Pons (tissue), 1 donor: Measurements from ENCODE around the gene ANKH.
"Not testable (repeated sequence)": the region's sequence is repeated elsewhere in the genome, so short reads cannot be mapped to it uniquely, and the experiment has no call there.

Source experiments
- DNase-seq: peaks from one replicate; pipeline ENCODE4 v3.0.0-alpha.2; 2016; ENCODE audit warnings: low spot score

ANKH gene

DNA sequence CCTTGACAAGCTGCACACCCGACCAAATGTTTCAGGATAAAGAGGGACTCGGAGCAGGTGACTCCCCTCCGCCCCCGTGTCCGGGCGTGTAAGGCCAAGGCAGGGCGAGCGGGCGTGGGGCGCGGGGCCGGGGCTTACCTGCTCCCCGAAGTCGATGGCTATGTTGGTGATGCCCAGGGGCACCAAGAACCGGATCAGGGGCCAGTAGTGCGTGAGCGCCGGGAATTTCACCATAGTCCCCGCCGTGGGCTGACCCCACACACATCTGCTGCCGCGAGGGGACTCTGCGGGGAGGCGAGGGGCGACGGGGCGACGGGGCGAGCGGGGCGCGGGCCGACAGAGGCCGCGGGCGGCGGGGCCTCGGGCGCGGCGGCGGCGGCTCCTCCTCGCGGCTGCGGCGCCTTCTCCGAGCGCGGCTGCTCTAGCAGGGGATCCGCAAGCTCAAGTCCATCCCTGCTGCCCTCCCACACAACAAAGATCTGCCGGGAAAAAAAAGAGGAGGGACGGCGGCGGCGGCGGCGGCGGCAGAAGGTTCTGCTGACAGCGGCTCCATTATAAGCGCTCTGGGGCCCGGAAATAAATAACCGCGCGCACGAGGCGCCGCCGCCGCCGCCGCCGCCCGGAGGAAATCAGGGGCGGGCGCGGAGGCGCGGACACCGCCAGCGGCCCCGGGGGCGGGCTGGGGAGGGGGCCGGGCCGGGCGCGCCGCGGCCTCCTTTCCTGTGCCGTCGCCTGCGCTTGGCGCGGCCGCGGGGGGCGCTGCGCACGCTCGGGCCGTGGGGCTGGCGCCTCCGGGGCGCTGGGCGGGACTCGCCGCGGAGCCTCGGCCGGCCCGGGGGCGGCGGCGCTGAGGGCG is at the start of gene ANKH:
Gene ANKH, minus strand, starts transcription at position 565 of the 856 bp plus-strand sequence. Its CDS starts 331 bp downstream, at position 234.
- peak; percentile 70 for DNase-seq

DNA sequence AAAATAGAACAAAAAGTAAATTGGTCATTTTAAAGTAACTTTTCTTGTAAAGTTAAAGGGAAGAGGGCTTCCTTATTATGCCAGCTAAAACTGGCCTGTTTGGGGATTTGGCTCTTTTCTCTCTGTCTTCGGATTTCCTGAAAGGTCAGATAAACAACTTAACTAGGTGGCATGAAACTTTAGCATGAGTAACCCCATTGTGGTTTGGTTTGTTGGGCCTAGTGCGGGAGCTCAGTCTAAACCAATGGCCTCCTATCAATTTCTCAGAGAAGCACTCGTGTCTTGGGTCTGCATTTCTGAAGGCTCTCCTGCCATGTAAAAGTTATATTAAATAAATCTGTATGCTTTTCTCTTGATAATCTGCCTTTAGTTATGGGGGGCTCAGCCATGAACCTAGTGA is 48.5 kb upstream of the ANKH start:
- no peak for DNase-seq

DNA sequence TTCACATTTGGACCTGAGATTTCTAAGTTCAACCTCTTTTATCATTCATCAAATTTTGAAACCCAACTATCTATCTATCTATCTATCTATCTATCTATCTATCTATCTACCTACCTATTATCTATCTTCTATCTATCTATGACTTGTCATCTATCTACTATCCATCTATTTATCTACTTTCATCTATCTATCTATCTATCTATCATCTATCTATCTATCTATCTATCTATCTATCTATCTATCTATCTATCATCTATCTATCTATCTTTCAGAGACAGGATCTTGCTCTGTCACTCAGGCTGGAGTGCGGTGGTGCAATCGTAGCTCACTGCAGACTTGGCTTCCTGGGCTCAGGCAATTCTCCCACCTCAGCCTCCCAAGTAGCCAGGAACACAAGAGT is 47.5 kb upstream of the ANKH start:
- DNase-seq, result not testable (repeated sequence)

DNA sequence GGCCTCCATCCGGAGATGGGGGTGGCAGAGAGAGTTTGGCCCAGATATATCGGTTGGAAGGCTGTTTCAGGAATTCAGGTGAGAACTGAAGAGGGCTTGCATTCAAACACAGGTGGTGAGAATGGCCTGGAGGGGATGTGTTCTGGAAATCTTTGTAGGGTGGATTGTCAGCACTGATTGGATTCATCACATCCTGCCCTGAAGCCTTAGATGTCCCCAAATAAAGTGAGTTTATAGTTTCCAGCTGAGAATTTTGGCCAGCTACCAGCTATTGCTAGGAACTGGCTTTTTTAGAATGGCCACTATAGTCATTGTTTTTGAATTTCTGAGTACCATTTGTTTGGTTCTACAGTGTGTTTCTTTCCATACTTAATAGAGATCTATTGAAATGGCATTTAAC is 46.1 kb upstream of the ANKH start:
- no peak for DNase-seq

DNA sequence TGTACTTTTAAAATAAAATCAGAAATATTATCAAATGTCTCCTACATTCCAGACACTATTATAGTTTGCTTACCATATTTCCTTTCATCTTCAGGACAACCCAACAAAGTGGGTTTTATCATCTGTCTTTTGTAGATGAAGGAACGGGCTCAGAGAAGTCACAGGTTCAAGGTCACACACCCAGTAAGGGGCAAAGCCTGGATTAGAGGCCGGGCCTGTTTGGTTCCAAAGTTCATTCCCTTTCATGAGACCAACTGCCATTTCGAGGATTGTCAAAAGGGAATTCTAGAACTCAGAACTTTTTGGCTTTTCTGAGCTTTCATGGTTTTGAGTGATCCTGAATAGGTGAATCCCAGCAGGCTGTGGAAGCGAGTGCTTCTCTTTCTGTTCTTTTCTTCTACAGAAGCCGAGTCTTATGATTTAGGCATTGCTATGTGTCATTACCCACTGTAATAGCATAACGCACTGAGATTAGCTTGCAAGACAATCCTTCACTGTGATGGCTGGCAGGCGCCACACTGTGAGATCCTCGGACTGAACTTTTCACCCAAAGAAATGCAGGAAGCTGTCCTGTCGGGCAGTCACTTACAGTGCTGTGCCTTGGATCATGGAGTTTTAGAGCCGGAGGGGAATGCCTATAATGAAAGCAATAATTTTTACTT is 43.8 kb upstream of the ANKH start:
- no peak for DNase-seq

DNA sequence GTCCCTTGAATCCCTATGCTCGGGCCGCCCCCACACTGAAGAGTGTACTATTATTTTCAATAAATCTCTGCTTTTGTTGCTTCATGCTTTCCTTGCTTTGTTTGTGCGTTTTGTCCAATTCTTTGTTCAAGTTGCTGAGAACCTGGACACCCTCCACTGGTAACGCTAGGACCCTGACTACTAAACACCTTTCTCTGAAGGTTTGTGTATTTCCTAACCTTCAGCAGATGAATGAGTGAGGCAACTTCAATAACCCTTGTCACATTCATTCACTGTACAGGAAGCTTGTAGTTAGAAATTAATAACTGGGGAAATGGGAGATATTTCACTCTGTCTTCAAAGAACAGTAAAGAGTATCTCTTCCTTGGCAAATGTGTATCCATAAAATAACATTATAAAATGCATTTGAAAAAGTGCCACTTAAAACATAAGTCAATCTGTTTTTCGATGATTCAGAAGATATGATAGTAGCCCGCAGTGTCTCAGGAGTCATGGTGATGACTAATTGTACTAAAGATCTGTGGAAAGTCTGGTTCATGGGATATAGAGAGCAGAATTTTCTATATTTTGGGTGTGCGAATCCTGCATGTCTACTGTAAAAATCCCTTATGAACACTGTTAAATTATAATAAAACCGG is 43.2 kb upstream of the ANKH start:
- DNase-seq, result no peak

DNA sequence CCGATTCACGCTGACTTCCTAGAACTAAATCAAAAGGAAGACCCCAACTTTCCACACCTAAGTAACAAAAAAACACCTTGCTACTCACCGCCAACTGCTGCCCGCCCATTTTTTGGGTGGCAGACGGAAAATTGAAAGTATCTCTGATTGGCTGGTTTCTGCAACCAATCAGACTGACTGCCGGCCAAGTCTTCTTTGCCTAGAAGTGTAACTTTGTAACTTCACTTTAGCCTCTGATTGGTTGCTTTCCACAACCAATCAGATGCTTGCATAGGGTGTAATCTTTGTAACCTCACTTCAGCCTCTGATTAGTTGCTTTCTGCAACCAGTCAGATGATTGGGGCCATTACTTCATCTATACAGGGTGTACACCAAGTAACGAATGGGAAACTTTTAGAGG is 42.6 kb upstream of the ANKH start:
- no peak for DNase-seq

DNA sequence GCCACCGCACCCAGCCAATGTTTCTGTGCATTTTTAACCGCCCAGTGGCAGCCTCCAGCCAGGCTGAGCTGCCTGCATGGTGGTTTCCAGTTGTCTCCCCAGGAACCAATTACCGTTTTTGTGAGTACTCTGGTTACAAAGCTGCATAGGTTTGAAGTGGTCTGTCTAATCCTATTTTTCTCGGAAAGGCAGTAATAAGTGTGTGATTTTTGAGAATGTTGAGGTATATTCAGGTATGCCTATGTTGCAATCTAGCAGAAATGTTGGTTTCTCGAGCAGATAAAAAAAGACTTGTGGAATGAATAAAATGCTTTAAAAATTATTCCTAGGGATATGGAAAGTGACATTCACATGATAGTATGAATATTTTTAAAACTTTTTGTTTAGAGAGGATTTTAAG is 41.5 kb upstream of the ANKH start:
- no peak for DNase-seq

DNA sequence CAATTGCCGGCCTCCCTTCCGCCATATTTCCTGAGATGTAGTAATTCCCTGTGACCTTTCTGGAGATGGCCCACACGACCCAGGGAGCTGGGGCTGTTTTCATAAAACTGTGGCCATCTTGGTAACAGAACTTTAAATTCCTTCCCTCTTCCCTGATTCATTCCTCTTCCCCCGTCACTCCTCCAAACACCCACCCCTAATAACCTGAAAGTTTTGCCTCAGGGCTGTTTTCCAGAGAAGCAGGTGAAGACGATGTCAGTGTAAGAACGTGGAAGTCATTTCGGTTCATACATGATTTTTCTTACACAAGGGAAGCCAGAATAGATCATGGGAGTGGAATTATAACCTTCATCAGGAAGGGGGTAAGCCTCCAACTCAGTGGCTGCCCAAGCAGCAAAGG is 40.6 kb upstream of the ANKH start:
- no peak for DNase-seq

DNA sequence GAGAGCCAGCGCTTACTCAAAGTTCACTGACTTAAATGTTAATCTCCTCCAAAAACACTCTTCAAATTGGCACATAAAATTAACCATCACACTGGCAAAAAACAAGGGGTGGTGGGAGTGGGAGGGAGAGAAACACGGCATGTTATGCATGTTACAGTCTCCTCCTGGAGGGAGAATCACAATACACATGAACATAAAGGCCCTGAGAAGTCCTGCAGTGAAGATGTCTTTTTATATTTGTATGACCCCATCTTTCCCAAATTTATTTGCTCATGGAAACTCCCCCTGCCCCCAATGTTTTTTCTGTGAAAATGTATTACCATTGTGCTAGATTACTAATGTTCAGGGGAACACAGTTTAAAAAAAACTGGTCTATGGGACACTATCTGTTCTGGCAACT is 37.8 kb upstream of the ANKH start:
- DNase-seq, result no peak

DNA sequence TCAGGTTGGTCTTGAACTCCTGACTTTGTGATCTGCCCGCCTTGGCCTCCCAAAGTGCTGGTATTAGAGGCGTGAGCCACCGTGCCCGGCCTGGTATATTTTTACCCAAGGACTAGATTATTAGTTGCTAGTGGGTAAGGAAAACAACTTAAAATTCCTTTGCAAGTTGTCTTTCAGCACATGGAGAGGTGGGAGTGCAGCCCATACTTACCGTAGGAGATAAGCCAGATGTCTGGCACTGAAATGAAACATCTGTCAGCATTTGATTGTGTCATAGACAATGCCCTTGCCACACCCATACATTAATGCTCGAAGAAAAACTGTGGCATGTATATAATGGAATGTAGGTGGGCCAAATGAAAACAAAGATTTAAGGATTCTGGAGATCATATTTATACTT is 36.6 kb upstream of the ANKH start:
- DNase-seq, result no peak

DNA sequence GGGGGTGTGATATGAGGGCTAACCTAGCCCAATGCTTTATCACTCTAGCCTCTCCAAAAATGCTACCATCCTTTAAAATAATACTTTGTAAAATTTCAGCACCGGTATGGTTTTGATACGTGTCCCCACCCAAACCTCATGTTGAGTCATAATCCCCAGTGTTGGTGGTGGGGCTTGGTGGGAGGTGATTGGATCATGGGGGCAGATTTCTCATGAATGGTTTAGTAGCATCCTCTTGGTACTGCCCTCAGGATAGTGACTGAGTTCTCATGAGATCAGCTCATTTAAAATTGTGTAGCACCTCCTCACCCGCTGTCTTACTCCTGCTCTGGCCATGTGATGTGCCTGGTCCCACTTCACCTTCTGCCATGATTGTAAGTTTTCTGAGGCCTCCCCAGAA is 35.0 kb upstream of the ANKH start:
- DNase-seq, result no peak

DNA sequence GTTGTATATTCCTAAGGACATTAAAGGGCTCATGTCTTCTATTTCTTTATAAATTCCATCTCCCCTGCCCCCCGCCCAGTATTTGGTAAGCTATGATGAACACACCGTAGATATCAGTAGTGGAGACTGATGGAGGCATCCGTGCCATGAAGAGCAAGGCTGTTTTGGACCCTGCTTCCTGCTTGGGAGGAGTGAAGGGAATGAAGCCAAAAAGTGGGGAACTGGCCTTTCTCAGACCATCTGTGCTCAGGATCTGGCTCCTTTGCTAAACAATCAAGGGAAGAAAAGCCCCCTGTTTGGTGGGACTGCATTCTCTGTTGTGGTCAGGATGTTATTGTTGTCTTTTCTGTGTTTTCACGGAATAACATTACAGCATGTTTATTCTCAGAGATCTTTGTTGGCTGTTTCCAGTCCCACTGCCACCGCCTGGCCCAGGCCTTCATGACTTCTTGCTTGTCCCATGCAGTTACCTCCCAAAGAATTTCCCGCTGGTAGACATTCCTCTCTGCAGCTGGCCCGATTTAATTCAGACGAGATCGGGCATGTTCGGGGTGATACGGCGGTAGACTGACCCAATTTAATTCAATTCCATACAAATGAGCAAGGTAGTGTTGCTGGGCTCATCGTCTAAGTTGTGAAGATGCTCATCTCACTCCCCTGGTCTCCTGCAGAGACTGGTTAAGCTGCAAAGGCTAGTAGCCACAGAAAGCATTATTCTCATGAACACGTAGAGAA is 31.4 kb upstream of the ANKH start:
- DNase-seq, result no peak

DNA sequence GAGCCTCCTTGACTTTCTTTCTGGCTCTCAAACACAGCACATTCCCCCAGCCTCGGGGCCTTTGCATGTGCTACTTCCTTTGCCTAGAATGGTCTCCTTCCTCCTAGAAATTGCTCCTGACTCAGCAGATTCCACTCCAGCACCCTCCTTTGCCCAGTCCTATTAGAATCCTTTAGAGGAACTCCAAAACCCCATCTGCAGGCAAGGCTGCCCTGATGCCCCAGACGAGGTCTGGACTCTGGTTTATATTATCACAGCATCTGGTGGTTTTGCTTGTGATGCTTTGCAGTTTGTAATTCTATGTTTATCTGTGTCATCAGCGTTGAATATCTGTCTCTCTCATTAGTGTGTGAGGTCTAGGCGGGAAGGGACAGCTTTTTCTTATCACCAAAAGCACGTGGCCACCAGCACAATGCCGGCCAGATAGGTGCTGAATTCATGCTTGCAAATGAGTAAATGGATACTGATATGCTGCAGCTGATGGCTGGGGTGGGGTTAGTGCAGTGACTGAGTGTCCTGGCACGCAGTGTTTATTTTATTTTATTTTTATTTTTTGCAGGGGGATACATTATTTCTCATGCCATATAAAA is 30.0 kb upstream of the ANKH start:
- no peak for DNase-seq

DNA sequence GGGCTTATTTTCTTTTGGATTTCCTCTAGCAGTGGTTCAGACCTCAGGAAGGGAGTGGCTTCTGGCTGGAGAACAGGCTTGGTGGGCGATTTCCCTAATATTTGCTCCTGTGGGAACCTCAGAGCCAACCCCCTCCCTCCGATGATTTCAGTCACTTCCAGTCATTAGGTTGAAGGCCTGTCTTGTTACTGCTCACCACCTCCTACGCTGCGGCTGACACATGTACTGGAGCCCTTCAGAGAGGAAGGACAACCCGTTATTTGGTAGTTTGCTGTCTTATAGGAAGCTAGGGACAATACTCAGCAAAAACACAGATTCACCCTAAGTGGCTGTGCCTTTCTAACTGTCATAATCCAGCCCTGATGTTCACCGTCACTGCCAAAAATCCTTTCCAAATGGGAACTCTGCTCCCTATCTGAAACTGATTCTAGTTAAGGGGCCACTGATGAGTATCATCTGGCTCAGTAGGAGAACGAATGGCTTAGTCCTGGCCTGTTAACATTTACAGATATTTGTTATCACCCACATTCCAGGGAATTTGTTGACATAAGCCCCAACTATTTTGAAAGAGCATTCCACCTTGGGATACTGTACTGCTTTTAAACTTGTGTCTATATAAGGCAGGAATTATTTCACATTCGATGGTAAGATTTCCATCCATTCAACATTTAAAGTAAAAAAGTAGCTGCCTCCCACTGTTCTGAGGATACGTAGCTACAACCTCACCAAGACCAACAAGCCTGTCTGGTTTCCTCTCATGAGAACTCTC is 29.3 kb upstream of the ANKH start:
- no peak for DNase-seq

DNA sequence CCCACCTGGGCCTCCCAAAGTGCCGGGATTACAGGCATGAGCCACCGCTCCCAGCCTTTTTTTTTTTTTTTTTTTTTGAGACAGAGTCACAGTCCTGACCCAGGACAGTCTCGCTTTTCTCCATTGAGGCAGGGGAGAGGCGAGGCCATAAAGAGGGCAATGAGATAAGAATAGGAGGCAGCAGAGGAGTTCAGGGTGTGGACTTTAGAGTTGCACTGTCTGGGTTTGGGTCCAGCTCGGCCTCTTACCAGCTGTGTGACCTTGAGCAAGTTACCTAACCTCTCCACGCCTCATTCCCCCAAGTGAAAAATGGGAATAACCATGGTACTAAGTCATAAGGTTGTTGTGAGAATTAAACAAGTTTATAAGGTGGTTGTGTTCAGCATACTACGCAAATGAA is 24.6 kb upstream of the ANKH start:
- DNase-seq, result no peak

DNA sequence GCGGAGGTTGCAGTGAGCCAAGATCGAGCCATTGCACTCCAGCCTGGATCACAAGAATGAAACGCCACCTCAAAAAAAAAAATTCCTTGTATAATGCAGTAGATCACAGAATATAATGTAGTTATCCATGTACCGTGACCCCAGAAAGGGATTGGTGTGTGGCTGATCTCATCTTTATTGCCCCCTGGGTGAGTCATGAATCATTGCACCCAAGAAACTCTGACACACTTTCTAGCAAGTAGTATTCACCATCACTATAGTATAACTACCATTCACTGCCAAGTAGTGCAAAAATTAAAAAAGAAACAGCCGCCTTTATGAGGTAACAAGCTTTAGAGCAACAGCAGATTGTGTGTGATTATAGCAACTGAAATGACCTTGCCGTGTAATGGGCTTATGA is 23.7 kb upstream of the ANKH start:
- no peak for DNase-seq

DNA sequence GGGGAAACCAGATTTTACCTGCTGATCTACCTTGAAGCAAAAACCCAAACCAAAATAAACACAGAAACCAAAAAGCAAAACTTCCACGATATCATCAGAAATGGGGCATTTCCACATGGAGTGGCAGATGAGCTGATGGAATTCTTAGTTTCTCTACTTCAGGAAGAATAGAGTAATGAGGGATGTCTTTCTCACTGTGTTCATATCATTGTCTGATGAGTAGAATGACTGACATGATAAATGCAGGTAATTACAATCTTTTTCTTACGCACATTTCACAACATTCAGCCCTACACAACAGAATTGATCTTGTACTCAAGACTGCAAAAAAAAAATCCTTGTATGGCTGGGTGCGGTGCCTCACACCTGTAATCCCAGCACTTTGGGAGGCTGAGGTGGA is 23.2 kb upstream of the ANKH start:
- no peak for DNase-seq

DNA sequence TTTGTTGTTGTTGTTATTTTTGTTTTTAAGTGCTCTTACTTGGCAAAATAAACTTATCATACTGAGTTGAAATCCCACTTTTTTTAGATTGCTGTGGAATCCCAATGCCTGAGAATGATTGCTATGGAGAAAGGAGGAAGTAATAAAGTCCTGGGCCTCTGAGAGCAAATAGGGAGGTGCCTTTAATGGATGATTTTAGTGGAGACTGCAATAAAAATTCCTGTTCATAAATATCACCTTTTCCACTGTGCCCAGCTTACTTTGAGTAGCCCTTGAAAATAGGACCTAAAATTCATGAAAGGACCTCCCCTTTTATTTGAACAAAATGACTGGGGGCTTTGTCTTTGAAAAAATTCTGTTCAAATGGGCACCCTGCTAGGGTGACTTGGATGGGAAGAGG is 21.8 kb upstream of the ANKH start:
- no peak for DNase-seq

DNA sequence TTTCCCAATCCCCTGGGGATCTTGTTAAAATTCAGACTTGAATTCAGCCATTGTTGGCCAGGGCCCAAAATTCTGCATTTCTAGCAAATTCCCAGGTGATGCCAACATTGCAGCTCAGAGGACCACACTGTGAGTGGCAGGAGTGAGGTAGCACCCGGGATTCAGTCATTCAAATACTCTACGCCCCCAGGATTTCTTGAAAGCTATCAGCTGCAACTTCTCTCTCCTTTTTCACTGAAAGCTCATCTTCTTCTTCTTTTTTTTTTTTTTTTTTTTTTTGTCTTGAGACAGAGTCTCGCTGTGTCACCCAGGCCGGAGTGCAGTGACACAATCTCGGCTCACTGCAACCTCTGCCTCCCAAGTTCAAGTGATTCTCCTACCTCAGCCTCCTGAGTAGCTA is 19.3 kb upstream of the ANKH start:
- DNase-seq, result no peak

DNA sequence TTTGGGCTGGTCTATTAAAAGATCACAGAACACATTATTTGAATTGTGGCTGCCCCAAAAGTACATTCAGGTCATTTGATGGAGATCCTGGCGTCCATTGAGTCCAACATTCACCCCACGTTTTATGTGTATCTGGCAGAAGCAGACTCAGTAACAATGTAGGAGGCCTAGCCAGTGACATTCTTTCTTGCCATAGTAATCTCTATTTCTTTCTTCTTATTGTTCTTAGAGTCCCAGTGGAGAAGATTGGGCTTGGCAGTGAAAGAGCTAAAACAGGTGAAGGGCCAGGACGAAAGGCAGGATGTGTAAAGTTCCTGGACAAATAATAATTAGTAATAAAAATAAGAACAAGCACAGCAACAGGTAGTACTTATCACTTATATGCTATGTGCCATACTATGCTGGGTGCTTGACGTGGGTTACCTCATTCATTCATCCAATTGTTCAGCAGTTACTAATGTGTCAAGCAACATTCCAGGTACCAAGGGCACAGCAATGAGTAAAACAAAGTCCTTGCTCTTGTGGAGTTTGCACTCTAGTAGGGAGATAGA is 12.6 kb upstream of the ANKH start:
- DNase-seq, result no peak
